SK-N-SH (cell line): Measurements from ENCODE around the gene TGM4. TPM values are rescaled to one million over a fixed set of nuclear protein-coding genes. Genes with fewer than 3 reads are reported as not detected.

ENCODE experiments used
- CTCF ChIA-PET: fragments of 300-600, 350-600 bp; formaldehyde crosslinking; extraction: SDS; loops from one replicate; lab custom pipeline; 2021; lab: Yijun Ruan, JAX
- POLR2A ChIA-PET: fragments of 350-600 bp; sonication (Branson Sonifier 250); formaldehyde crosslinking; extraction: SDS; loops from one replicate; lab custom pipeline; 2020; ENCODE audit warnings: antibody characterized with exemption, inconsistent platforms; lab: Yijun Ruan, JAX
- DNase-seq: peaks from one replicate; pipeline ENCODE4 v3.0.0; 2012
- H2AFZ ChIP-seq: fragments of 200-600 bp; sonication (generic); 2 replicates; pipeline ENCODE4 v1.8.1; 2016; ENCODE audit warnings: antibody characterized with exemption, mild to moderate bottlenecking, low read depth
- H3F3A ChIP-seq: fragments of 200-600 bp; sonication (generic); replicated peaks from 2 replicates; pipeline ENCODE3; 2016; ENCODE audit warnings: antibody characterized with exemption, mild to moderate bottlenecking; ENCODE audit not compliant: insufficient read depth
- H3K27ac ChIP-seq, 2 experiments: fragments of 200-500 bp in 1 of 2; fragments of 200-600 bp in 1 of 2; sonication (Bioruptor generic) in 1 of 2; sonication (generic), shearing (Covaris generic) in 1 of 2; 2 replicates each; pipeline versions ENCODE4 v1.5.1 to v1.6.1; 2014 to 2016; ENCODE audit warnings: low read depth in 2 of 2, inconsistent platforms in 1 of 2, low read length in 1 of 2, mild to moderate bottlenecking in 1 of 2, mixed read lengths in 1 of 2
- H3K27me3 ChIP-seq: fragments of 200-600 bp; sonication (generic), shearing (Covaris generic); 2 replicates; pipeline ENCODE4 v1.6.1; 2016; ENCODE audit warnings: mixed run types; ENCODE audit not compliant: insufficient read depth
- H3K36me3 ChIP-seq, 2 experiments: fragments of 200-500 bp in 1 of 2; fragments of 200-600 bp in 1 of 2; sonication (Bioruptor generic) in 1 of 2; sonication (generic) in 1 of 2; replicated peaks in 1 of 2; 2 replicates each; pipeline versions ENCODE3 to v1.5.1; 2014 to 2016; ENCODE audit warnings: low read length in 1 of 2, mild to moderate bottlenecking in 1 of 2; ENCODE audit not compliant: insufficient read depth in 2 of 2, control insufficient read depth in 1 of 2
- H3K4me1 ChIP-seq, 2 experiments: fragments of 200-500 bp in 1 of 2; fragments of 200-600 bp in 1 of 2; sonication (Bioruptor generic) in 1 of 2; sonication (generic), shearing (Covaris generic) in 1 of 2; 2 replicates each; pipeline versions ENCODE4 v1.5.1 to v1.6.1; 2014 to 2016; ENCODE audit warnings: low read depth in 1 of 2, low read length in 1 of 2, mixed run types in 1 of 2; ENCODE audit not compliant: insufficient read depth in 2 of 2, control insufficient read depth in 1 of 2
- H3K4me2 ChIP-seq: fragments of 200-600 bp; sonication (generic), shearing (Covaris generic); 2 replicates; pipeline ENCODE4 v1.6.1; 2017; ENCODE audit warnings: mixed run types
- H3K4me3 ChIP-seq, 2 experiments: fragments of 200-500 bp in 1 of 2; fragments of 200-600 bp in 1 of 2; sonication (Bioruptor generic) in 1 of 2; sonication (generic), shearing (Covaris generic) in 1 of 2; 2 replicates each; pipeline versions ENCODE4 v1.5.1 to v1.8.1; 2014 to 2016; ENCODE audit warnings: low read depth in 2 of 2, inconsistent platforms in 1 of 2, low read length in 1 of 2, mild to moderate bottlenecking in 1 of 2, mixed read lengths in 1 of 2, moderate library complexity in 1 of 2
- H3K79me2 ChIP-seq: fragments of 200-600 bp; sonication (generic); 2 replicates; pipeline ENCODE4 v1.8.1; 2017; ENCODE audit warnings: mild to moderate bottlenecking; ENCODE audit not compliant: insufficient read depth
- H3K9ac ChIP-seq: fragments of 200-600 bp; sonication (generic); 2 replicates; pipeline ENCODE4 v1.6.1; 2017; ENCODE audit warnings: mixed run types
- H3K9me2 ChIP-seq: fragments of 200-600 bp; sonication (generic); 2 replicates; pipeline ENCODE4 v1.6.1; 2017; ENCODE audit warnings: mixed run types
- H3K9me3 ChIP-seq: fragments of 200-600 bp; sonication (generic); 2 replicates; pipeline ENCODE4 v1.6.1; 2017; ENCODE audit warnings: mixed run types, mild to moderate bottlenecking, moderate library complexity
- H4K20me1 ChIP-seq: fragments of 200-600 bp; sonication (generic); 2 replicates; pipeline ENCODE4 v1.6.1; 2017; ENCODE audit warnings: mild to moderate bottlenecking, mixed run types; ENCODE audit not compliant: insufficient read depth
- EZH2phosphoT487 ChIP-seq: fragments of 200-600 bp; sonication (generic); IDR thresholded peaks from 2 replicates; pipeline ENCODE4 v1.6.1; 2017; ENCODE audit warnings: low read depth, mixed run types, mild to moderate bottlenecking, antibody characterized with exemption, moderate library complexity, borderline replicate concordance
- FOXM1 ChIP-seq: IDR thresholded peaks from 2 replicates; pipeline ENCODE4 v1.4.0; 2012; ENCODE audit warnings: low read depth, mild to moderate bottlenecking
- JUND ChIP-seq: IDR thresholded peaks from 2 replicates; pipeline ENCODE4 v1.4.0; 2012
- MXI1 ChIP-seq: IDR thresholded peaks from 2 replicates; pipeline ENCODE4 v1.6.1; 2012; ENCODE audit warnings: mild to moderate bottlenecking, low read depth, low read length, improper control_type of control experiment
- POLR2AphosphoS5 ChIP-seq: IDR thresholded peaks from 2 replicates; pipeline ENCODE4 v1.6.1; 2012; ENCODE audit warnings: low read depth, low read length
- RCOR1 ChIP-seq: fragments of 150-350 bp; IDR thresholded peaks from 2 replicates; pipeline ENCODE4 v1.6.1; 2017; ENCODE audit warnings: antibody characterized with exemption, low read length
- SIN3A ChIP-seq: IDR thresholded peaks from 2 replicates; pipeline ENCODE4 v1.6.1; 2012; ENCODE audit warnings: low read depth, mild to moderate bottlenecking, low read length, moderate library complexity, borderline replicate concordance
- TAF1 ChIP-seq: IDR thresholded peaks from 2 replicates; pipeline ENCODE4 v1.6.1; 2012; ENCODE audit warnings: low read depth, mild to moderate bottlenecking, low read length, moderate library complexity, borderline replicate concordance
- TCF12 ChIP-seq: IDR thresholded peaks from 2 replicates; pipeline ENCODE4 v1.4.0; 2012
- TEAD4 ChIP-seq: IDR thresholded peaks from 2 replicates; pipeline ENCODE4 v1.4.0; 2012; ENCODE audit warnings: mild to moderate bottlenecking, borderline replicate concordance; ENCODE audit not compliant: insufficient read depth
- WGBS: methylation state at CpG from one replicate; pipeline ENCODE4 v1.1.6; 2017; ENCODE audit warnings: low lambda C conversion rate; 5-methylcytosine and 5-hydroxymethylcytosine counted together
- polyA plus RNA-seq, 3 experiments: library from polyadenylated mRNA; depleted of rRNA; stranded (reverse); fragments of >200 nt; gene quantifications; 2 replicates each; pipeline ENCODE4 v1.2.3, GENCODE V29; 2012
- TF ChIP-seq, protein P1 (sequence below): IDR thresholded peaks from 2 replicates; pipeline ENCODE4 v1.4.0; 2012; ENCODE audit warnings: low read depth, borderline replicate concordance
- TF ChIP-seq, protein P2 (sequence below): IDR thresholded peaks from 2 replicates; pipeline ENCODE4 v1.4.0; 2012; ENCODE audit warnings: low read depth, borderline replicate concordance
- TF ChIP-seq, protein P3 (sequence below): fragments of 150-350 bp; IDR thresholded peaks from 2 replicates; pipeline ENCODE4 v1.6.1; 2016; ENCODE audit warnings: mild to moderate bottlenecking, low read depth, low read length
- TF ChIP-seq, protein P4 (sequence below): fragments of 200-600 bp; sonication (generic); IDR thresholded peaks from 2 replicates; pipeline ENCODE4 v1.6.1; 2017; ENCODE audit warnings: antibody characterized with exemption, mild to moderate bottlenecking, moderate library complexity

Gene TGM4
- polyA plus RNA-seq, 1 of the 3 experiments (the other 2 are of a cell fraction), result 0.12 TPM

DNA sequence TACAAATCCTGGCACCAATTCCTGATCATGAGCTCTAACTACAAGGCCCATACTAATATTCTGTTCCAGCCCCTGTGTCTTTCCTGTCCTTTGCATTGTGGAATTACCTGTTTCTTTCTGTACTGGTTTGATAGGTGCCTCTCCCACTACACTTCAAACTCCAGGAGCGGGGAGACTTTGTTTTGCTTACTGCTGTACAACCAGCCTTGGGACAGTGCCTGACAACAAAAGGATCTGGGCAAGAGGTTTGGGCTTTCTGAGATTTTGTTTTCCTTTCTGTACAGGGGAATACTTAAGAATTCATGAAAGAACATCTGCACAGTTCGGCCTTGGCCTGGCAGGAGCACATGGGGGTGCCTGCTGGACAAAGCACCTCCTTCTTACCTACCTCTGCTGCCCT lies 56.5 kb downstream of the TGM4 start:
- POLR2A ChIA-PET, result no interaction called here
- Histone ChIP-seq H3K9me2 (no peaks in the 10 kb centered on the region), H3F3A (no peaks in the 10 kb centered on the region), H3K79me2 (peaks cover 9% of the 10 kb centered on the region; the same call in 1 of the 2 replicates), H3K9ac (no peak overlapping the region)
- WGBS, result 100% methylated on average over 2 of the region's 2 CpGs
- no peak for TF ChIP-seq EZH2phosphoT487
- no peak for TF ChIP-seq JUND
- TF ChIP-seq TEAD4, result no peak
- TF ChIP-seq, protein P1, sequence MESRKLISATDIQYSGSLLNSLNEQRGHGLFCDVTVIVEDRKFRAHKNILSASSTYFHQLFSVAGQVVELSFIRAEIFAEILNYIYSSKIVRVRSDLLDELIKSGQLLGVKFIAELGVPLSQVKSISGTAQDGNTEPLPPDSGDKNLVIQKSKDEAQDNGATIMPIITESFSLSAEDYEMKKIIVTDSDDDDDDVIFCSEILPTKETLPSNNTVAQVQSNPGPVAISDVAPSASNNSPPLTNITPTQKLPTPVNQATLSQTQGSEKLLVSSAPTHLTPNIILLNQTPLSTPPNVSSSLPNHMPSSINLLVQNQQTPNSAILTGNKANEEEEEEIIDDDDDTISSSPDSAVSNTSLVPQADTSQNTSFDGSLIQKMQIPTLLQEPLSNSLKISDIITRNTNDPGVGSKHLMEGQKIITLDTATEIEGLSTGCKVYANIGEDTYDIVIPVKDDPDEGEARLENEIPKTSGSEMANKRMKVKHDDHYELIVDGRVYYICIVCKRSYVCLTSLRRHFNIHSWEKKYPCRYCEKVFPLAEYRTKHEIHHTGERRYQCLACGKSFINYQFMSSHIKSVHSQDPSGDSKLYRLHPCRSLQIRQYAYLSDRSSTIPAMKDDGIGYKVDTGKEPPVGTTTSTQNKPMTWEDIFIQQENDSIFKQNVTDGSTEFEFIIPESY, result no peak
- TF ChIP-seq POLR2AphosphoS5, result no peak
- TF ChIP-seq, protein P2, sequence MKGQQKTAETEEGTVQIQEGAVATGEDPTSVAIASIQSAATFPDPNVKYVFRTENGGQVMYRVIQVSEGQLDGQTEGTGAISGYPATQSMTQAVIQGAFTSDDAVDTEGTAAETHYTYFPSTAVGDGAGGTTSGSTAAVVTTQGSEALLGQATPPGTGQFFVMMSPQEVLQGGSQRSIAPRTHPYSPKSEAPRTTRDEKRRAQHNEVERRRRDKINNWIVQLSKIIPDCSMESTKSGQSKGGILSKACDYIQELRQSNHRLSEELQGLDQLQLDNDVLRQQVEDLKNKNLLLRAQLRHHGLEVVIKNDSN, result no peak
- TF ChIP-seq MXI1, result no peak
- no peak for TF ChIP-seq SIN3A
- no peak for TF ChIP-seq RCOR1
- TF ChIP-seq, protein P3, sequence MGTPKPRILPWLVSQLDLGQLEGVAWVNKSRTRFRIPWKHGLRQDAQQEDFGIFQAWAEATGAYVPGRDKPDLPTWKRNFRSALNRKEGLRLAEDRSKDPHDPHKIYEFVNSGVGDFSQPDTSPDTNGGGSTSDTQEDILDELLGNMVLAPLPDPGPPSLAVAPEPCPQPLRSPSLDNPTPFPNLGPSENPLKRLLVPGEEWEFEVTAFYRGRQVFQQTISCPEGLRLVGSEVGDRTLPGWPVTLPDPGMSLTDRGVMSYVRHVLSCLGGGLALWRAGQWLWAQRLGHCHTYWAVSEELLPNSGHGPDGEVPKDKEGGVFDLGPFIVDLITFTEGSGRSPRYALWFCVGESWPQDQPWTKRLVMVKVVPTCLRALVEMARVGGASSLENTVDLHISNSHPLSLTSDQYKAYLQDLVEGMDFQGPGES, result no peak
- no peak for TF ChIP-seq FOXM1
- no peak for TF ChIP-seq TAF1
- no peak for TF ChIP-seq TCF12
- TF ChIP-seq, protein P4, sequence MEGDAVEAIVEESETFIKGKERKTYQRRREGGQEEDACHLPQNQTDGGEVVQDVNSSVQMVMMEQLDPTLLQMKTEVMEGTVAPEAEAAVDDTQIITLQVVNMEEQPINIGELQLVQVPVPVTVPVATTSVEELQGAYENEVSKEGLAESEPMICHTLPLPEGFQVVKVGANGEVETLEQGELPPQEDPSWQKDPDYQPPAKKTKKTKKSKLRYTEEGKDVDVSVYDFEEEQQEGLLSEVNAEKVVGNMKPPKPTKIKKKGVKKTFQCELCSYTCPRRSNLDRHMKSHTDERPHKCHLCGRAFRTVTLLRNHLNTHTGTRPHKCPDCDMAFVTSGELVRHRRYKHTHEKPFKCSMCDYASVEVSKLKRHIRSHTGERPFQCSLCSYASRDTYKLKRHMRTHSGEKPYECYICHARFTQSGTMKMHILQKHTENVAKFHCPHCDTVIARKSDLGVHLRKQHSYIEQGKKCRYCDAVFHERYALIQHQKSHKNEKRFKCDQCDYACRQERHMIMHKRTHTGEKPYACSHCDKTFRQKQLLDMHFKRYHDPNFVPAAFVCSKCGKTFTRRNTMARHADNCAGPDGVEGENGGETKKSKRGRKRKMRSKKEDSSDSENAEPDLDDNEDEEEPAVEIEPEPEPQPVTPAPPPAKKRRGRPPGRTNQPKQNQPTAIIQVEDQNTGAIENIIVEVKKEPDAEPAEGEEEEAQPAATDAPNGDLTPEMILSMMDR, result no peak
- TF ChIP-seq, all 33 proteins: peak for 0
- Histone ChIP-seq H3K4me1 (no peaks in the 10 kb centered on the region), H4K20me1 (no peaks in the 10 kb centered on the region), H2AFZ (no peak overlapping the region), H3K36me3 (peaks cover 25 to 61% of the 10 kb centered on the region in 2 experiments), H3K9me3 (no peaks in the 10 kb centered on the region), H3K27ac (no peak overlapping the region), H3K4me3 (no peak overlapping the region), H3K27me3 (no peaks in the 10 kb centered on the region), H3K4me2 (no peak overlapping the region)
- no peak for DNase-seq
- CTCF ChIA-PET, result interaction anchor here (1.2 kb wide), 1 partner anchor 16 kb away, joined by 6 read pairs; no protein-coding TSS in a partner anchor
